AG10803 (cell line): ENCODE measurements around the gene PLLP.

Source experiments
- DNase-seq: peaks from one replicate; pipeline ENCODE4 v3.0.0; 2010; ENCODE audit warnings: low read depth
- H3K4me3 ChIP-seq: 2 replicates; pipeline ENCODE4 v1.5.1; 2011; ENCODE audit warnings: mild to moderate bottlenecking, low read length, control low read depth
- CTCF ChIP-seq: conservative IDR thresholded peaks from 2 replicates; pipeline ENCODE4 v1.5.1; 2011; ENCODE audit warnings: mild to moderate bottlenecking, low read length, control low read depth, inconsistent platforms

Gene PLLP

GRCh38 chr16:57244463-57244766, 40.1 kb downstream of the PLLP start:
- H3K4me3 ChIP-seq: peak overlapping the region; percentile 72
- no peak for DNase-seq
- no peak for TF ChIP-seq CTCF

GRCh38 chr16:57242650-57243049, 41.8 kb downstream of the PLLP start:
- no peak overlapping the region for H3K4me3 ChIP-seq
- DNase-seq: no peak
- no peak for TF ChIP-seq CTCF

- DNase-seq: no peak
- no peak for TF ChIP-seq CTCF
Observed at GRCh38 chr16:57240851-57241250, 43.6 kb downstream of the PLLP start.

GRCh38 chr16:57239107-57239506, 45.4 kb downstream of the PLLP start:
- H3K4me3 ChIP-seq: no peak overlapping the region
- no peak for DNase-seq
- no peak for TF ChIP-seq CTCF

More at GRCh38 chr16:57240851-57241250, 43.6 kb downstream of the PLLP start:
- no peak overlapping the region for H3K4me3 ChIP-seq

- no peak for TF ChIP-seq CTCF
- H3K4me3 ChIP-seq: no peak overlapping the region
- DNase-seq: no peak
Observed at GRCh38 chr16:57238682-57239081, 45.8 kb downstream of the PLLP start.

- no peak for TF ChIP-seq CTCF
- H3K4me3 ChIP-seq: no peak overlapping the region
- no peak for DNase-seq
Observed at GRCh38 chr16:57236022-57236350, 48.5 kb downstream of the PLLP start.

- no peak for TF ChIP-seq CTCF
- DNase-seq: no peak
- H3K4me3 ChIP-seq: no peak overlapping the region
Observed at GRCh38 chr16:57235128-57236021, 49.1 kb downstream of the PLLP start.
